SK-N-SH (cell line): ENCODE results near the gene C17orf100. TPM values are rescaled to one million over a fixed set of nuclear protein-coding genes. Genes with fewer than 3 reads are reported as not detected.
"Not testable (repeated sequence)": the region's sequence is repeated elsewhere in the genome, so short reads cannot be mapped to it uniquely, and the experiment has no call there.

Experiments
- CTCF ChIA-PET: fragments of 300-600, 350-600 bp; formaldehyde crosslinking; extraction: SDS; loops from one replicate; lab custom pipeline; 2021; lab: Yijun Ruan, JAX
- POLR2A ChIA-PET: fragments of 350-600 bp; sonication (Branson Sonifier 250); formaldehyde crosslinking; extraction: SDS; loops from one replicate; lab custom pipeline; 2020; ENCODE audit warnings: antibody characterized with exemption, inconsistent platforms; lab: Yijun Ruan, JAX
- DNase-seq: peaks from one replicate; pipeline ENCODE4 v3.0.0; 2012
- H2AFZ ChIP-seq: fragments of 200-600 bp; sonication (generic); 2 replicates; pipeline ENCODE4 v1.8.1; 2016; ENCODE audit warnings: antibody characterized with exemption, mild to moderate bottlenecking, low read depth
- H3F3A ChIP-seq: fragments of 200-600 bp; sonication (generic); replicated peaks from 2 replicates; pipeline ENCODE3; 2016; ENCODE audit warnings: antibody characterized with exemption, mild to moderate bottlenecking; ENCODE audit not compliant: insufficient read depth
- H3K27ac ChIP-seq, 2 experiments: fragments of 200-500 bp in 1 of 2; fragments of 200-600 bp in 1 of 2; sonication (Bioruptor generic) in 1 of 2; sonication (generic), shearing (Covaris generic) in 1 of 2; 2 replicates each; pipeline versions ENCODE4 v1.5.1 to v1.6.1; 2014 to 2016; ENCODE audit warnings: low read depth in 2 of 2, inconsistent platforms in 1 of 2, low read length in 1 of 2, mild to moderate bottlenecking in 1 of 2, mixed read lengths in 1 of 2
- H3K27me3 ChIP-seq: fragments of 200-600 bp; sonication (generic), shearing (Covaris generic); 2 replicates; pipeline ENCODE4 v1.6.1; 2016; ENCODE audit warnings: mixed run types; ENCODE audit not compliant: insufficient read depth
- H3K36me3 ChIP-seq, 2 experiments: fragments of 200-500 bp in 1 of 2; fragments of 200-600 bp in 1 of 2; sonication (Bioruptor generic) in 1 of 2; sonication (generic) in 1 of 2; replicated peaks in 1 of 2; 2 replicates each; pipeline versions ENCODE3 to v1.5.1; 2014 to 2016; ENCODE audit warnings: low read length in 1 of 2, mild to moderate bottlenecking in 1 of 2; ENCODE audit not compliant: insufficient read depth in 2 of 2, control insufficient read depth in 1 of 2
- H3K4me1 ChIP-seq, 2 experiments: fragments of 200-500 bp in 1 of 2; fragments of 200-600 bp in 1 of 2; sonication (Bioruptor generic) in 1 of 2; sonication (generic), shearing (Covaris generic) in 1 of 2; 2 replicates each; pipeline versions ENCODE4 v1.5.1 to v1.6.1; 2014 to 2016; ENCODE audit warnings: low read depth in 1 of 2, low read length in 1 of 2, mixed run types in 1 of 2; ENCODE audit not compliant: insufficient read depth in 2 of 2, control insufficient read depth in 1 of 2
- H3K4me2 ChIP-seq: fragments of 200-600 bp; sonication (generic), shearing (Covaris generic); 2 replicates; pipeline ENCODE4 v1.6.1; 2017; ENCODE audit warnings: mixed run types
- H3K4me3 ChIP-seq, 2 experiments: fragments of 200-500 bp in 1 of 2; fragments of 200-600 bp in 1 of 2; sonication (Bioruptor generic) in 1 of 2; sonication (generic), shearing (Covaris generic) in 1 of 2; 2 replicates each; pipeline versions ENCODE4 v1.5.1 to v1.8.1; 2014 to 2016; ENCODE audit warnings: low read depth in 2 of 2, inconsistent platforms in 1 of 2, low read length in 1 of 2, mild to moderate bottlenecking in 1 of 2, mixed read lengths in 1 of 2, moderate library complexity in 1 of 2
- H3K79me2 ChIP-seq: fragments of 200-600 bp; sonication (generic); 2 replicates; pipeline ENCODE4 v1.8.1; 2017; ENCODE audit warnings: mild to moderate bottlenecking; ENCODE audit not compliant: insufficient read depth
- H3K9ac ChIP-seq: fragments of 200-600 bp; sonication (generic); 2 replicates; pipeline ENCODE4 v1.6.1; 2017; ENCODE audit warnings: mixed run types
- H3K9me2 ChIP-seq: fragments of 200-600 bp; sonication (generic); 2 replicates; pipeline ENCODE4 v1.6.1; 2017; ENCODE audit warnings: mixed run types
- H3K9me3 ChIP-seq: fragments of 200-600 bp; sonication (generic); 2 replicates; pipeline ENCODE4 v1.6.1; 2017; ENCODE audit warnings: mixed run types, mild to moderate bottlenecking, moderate library complexity
- H4K20me1 ChIP-seq: fragments of 200-600 bp; sonication (generic); 2 replicates; pipeline ENCODE4 v1.6.1; 2017; ENCODE audit warnings: mild to moderate bottlenecking, mixed run types; ENCODE audit not compliant: insufficient read depth
- GABPA ChIP-seq: IDR thresholded peaks from 2 replicates; pipeline ENCODE4 v1.4.0; 2012; ENCODE audit warnings: low read depth, mild to moderate bottlenecking
- MAX ChIP-seq: IDR thresholded peaks from 2 replicates; pipeline ENCODE4 v1.4.0; 2012; ENCODE audit warnings: low read depth
- MEF2A ChIP-seq: IDR thresholded peaks from 2 replicates; pipeline ENCODE4 v1.4.0; 2012; ENCODE audit warnings: low read depth, borderline replicate concordance
- MXI1 ChIP-seq: IDR thresholded peaks from 2 replicates; pipeline ENCODE4 v1.6.1; 2012; ENCODE audit warnings: mild to moderate bottlenecking, low read depth, low read length, improper control_type of control experiment
- NRF1 ChIP-seq: IDR thresholded peaks from 2 replicates; pipeline ENCODE4 v1.6.1; 2012; ENCODE audit warnings: low read depth, mild to moderate bottlenecking, low read length
- POLR2AphosphoS5 ChIP-seq: IDR thresholded peaks from 2 replicates; pipeline ENCODE4 v1.6.1; 2012; ENCODE audit warnings: low read depth, low read length
- REST ChIP-seq: IDR thresholded peaks from 2 replicates; pipeline ENCODE4 v1.6.1; 2012; ENCODE audit warnings: mild to moderate bottlenecking, low read depth, low read length, moderate library complexity
- RFX5 ChIP-seq: IDR thresholded peaks from 2 replicates; pipeline ENCODE4 v1.6.1; 2012; ENCODE audit warnings: mild to moderate bottlenecking, improper control_type of control experiment, low read length
- SIN3A ChIP-seq: IDR thresholded peaks from 2 replicates; pipeline ENCODE4 v1.6.1; 2012; ENCODE audit warnings: low read depth, mild to moderate bottlenecking, low read length, moderate library complexity, borderline replicate concordance
- SMC3 ChIP-seq: IDR thresholded peaks from 2 replicates; pipeline ENCODE4 v1.6.1; 2012; ENCODE audit warnings: low read depth, low read length, improper control_type of control experiment
- TAF1 ChIP-seq: IDR thresholded peaks from 2 replicates; pipeline ENCODE4 v1.6.1; 2012; ENCODE audit warnings: low read depth, mild to moderate bottlenecking, low read length, moderate library complexity, borderline replicate concordance
- USF2 ChIP-seq: fragments of 150-350 bp; IDR thresholded peaks from 2 replicates; pipeline ENCODE4 v1.6.1; 2017; ENCODE audit warnings: antibody characterized with exemption, low read length, low read depth, borderline replicate concordance
- WGBS: methylation state at CpG from one replicate; pipeline ENCODE4 v1.1.6; 2017; ENCODE audit warnings: low lambda C conversion rate; 5-methylcytosine and 5-hydroxymethylcytosine counted together
- polyA plus RNA-seq, 3 experiments: library from polyadenylated mRNA; depleted of rRNA; stranded (reverse); fragments of >200 nt; gene quantifications; 2 replicates each; pipeline ENCODE4 v1.2.3, GENCODE V29; 2012

Gene C17orf100
- polyA plus RNA-seq, 1 of the 3 experiments (the other 2 are of a cell fraction): 2.6 TPM

GRCh38 chr17:6657633-6658287 is 6.2 kb downstream of the C17orf100 start (continued):
- TF ChIP-seq MAX (no peak), MEF2A (no peak)
- TF ChIP-seq, all 33 proteins: peak for 0

GRCh38 chr17:6658411-6658810 is 6.8 kb downstream of the C17orf100 start:
- H3K4me3 ChIP-seq, H3K36me3 ChIP-seq, H3K27me3 ChIP-seq, H2AFZ ChIP-seq, H3F3A ChIP-seq, H3K9ac ChIP-seq, DNase-seq, H3K27ac ChIP-seq, H3K9me3 ChIP-seq, H3K4me2 ChIP-seq, H4K20me1 ChIP-seq, CTCF ChIA-PET, H3K79me2 ChIP-seq, H3K4me1 ChIP-seq, POLR2A ChIA-PET, H3K9me2 ChIP-seq: not testable (repeated sequence)
- 70% methylated on average over 5 of the region's 5 CpGs for WGBS

- no peak overlapping the region for H3K27ac ChIP-seq
- WGBS: 54% methylated on average over 9 of the region's 9 CpGs
- POLR2A ChIA-PET: no interaction called here
- no peaks in the 10 kb centered on the region; a peak in 1 of 4 replicates for H3K4me1 ChIP-seq
- H3K27me3 ChIP-seq: peaks cover 7% of the 10 kb centered on the region; the same call in 1 of the 2 replicates
- TF ChIP-seq RFX5 (no peak), NRF1 (no peak), MXI1 (no peak), GABPA (no peak)
- H3K9me2 ChIP-seq: no peaks in the 10 kb centered on the region
- no peak overlapping the region for H3K9ac ChIP-seq
- H3K9me3 ChIP-seq: no peaks in the 10 kb centered on the region
- H2AFZ ChIP-seq: no peak overlapping the region
- H3F3A ChIP-seq: no peaks in the 10 kb centered on the region
- no peak overlapping the region for H3K4me3 ChIP-seq
- H3K36me3 ChIP-seq: no peaks in the 10 kb centered on the region
- peak overlapping the region; percentile 11; the same call in 1 of the 2 replicates for H3K4me2 ChIP-seq
- H3K79me2 ChIP-seq: no peaks in the 10 kb centered on the region
- CTCF ChIA-PET: interaction anchor here (0.8 to 1.5 kb wide), 2 partner anchors 86 to 187 kb away, joined by 3 read pairs; no protein-coding TSS in a partner anchor
- DNase-seq: no peak
- H4K20me1 ChIP-seq: no peaks in the 10 kb centered on the region
These were observed 8.5 kb downstream of the C17orf100 start for GRCh38 chr17:6660101-6660500.

GRCh38 chr17:6660805-6661463 is 9.4 kb downstream of the C17orf100 start:
- Histone ChIP-seq H3K9me3 (no peaks in the 10 kb centered on the region), H4K20me1 (no peaks in the 10 kb centered on the region), H3K9me2 (no peaks in the 10 kb centered on the region), H3K9ac (no peak overlapping the region), H3F3A (no peaks in the 10 kb centered on the region), H3K4me1 (no peaks in the 10 kb centered on the region; a peak in 1 of 4 replicates), H3K27ac (no peak overlapping the region), H3K79me2 (no peaks in the 10 kb centered on the region), H3K4me2 (no peak overlapping the region), H3K27me3 (peaks cover 7% of the 10 kb centered on the region; the same call in 1 of the 2 replicates), H3K4me3 (no peak overlapping the region), H2AFZ (no peak overlapping the region), H3K36me3 (no peaks in the 10 kb centered on the region)
- CTCF ChIA-PET: interaction anchor here (1.5 kb wide), 1 partner anchor 188 kb away, joined by 3 read pairs; no protein-coding TSS in a partner anchor
- POLR2A ChIA-PET: no interaction called here
- 24% methylated on average over 11 of the region's 11 CpGs for WGBS
- DNase-seq: no peak
- TF ChIP-seq MXI1 (no peak), TAF1 (no peak), SIN3A (no peak), SMC3 (no peak), USF2 (no peak), REST (no peak), POLR2AphosphoS5 (no peak)
